ENCODE results near the gene BHLHE40. TPM values are rescaled to one million over a fixed set of nuclear protein-coding genes. Genes with fewer than 3 reads are reported as not detected.

BHLHE40 gene
- total RNA-seq, 2 donors from 2014 or later, result 25.2 to 66.0 TPM

GRCh38 chr3:4972652-4973643 lies 6.3 kb upstream of the BHLHE40 start:
- Histone ChIP-seq H3K9ac (ENCODE audit: low read depth in 2 of 2, low read length in 2 of 2) (no peak overlapping the region), H3K9me3 (no peaks in the 10 kb centered on the region), H3K4me3 (no peak overlapping the region), H3K4me1 (no peaks in the 10 kb centered on the region), H3K27ac (no peak overlapping the region), H3K27me3 (no peaks in the 10 kb centered on the region), H3K36me3 (no peaks in the 10 kb centered on the region)
- intact Hi-C loops (cut with DNase I), result no loop called here
- no peak for DNase-seq
- no peak for TF ChIP-seq CTCF (IDR thresholded peaks at IDR 0.05)

GRCh38 chr3:4974154-4974553 lies 5.1 kb upstream of the BHLHE40 start:
- no peak for DNase-seq
- TF ChIP-seq CTCF (IDR thresholded peaks at IDR 0.05), result no peak
- no peaks in the 10 kb centered on the region for H3K4me1 ChIP-seq
- H3K9me3 ChIP-seq, result no peaks in the 10 kb centered on the region
- no peak overlapping the region for H3K27ac ChIP-seq
- no peak overlapping the region for H3K9ac ChIP-seq (ENCODE audit: low read depth in 2 of 2, low read length in 2 of 2)
- intact Hi-C loops (cut with DNase I), result no loop called here
- H3K36me3 ChIP-seq, result no peaks in the 10 kb centered on the region
- no peaks in the 10 kb centered on the region for H3K27me3 ChIP-seq
- H3K4me3 ChIP-seq, result no peak overlapping the region

- Histone ChIP-seq H3K27ac (peak overlapping the region; percentile 95), H3K9ac (ENCODE audit: low read depth in 2 of 2, low read length in 2 of 2) (no peak overlapping the region), H3K4me1 (no peaks in the 10 kb centered on the region), H3K36me3 (no peaks in the 10 kb centered on the region), H3K4me3 (no peak overlapping the region), H3K9me3 (no peaks in the 10 kb centered on the region), H3K27me3 (no peaks in the 10 kb centered on the region)
- intact Hi-C loops (cut with DNase I), result loop anchor here (5.0 kb wide), 2 partner anchors 149 to 254 kb away; no protein-coding TSS in a partner anchor
- TF ChIP-seq CTCF (IDR thresholded peaks at IDR 0.05), result peak; percentile 49
- peak; percentile 81 for DNase-seq
Measured at GRCh38 chr3:4976109-4976508, 3.1 kb upstream of the BHLHE40 start.

- peak; percentile 83 for DNase-seq
- TF ChIP-seq CTCF (IDR thresholded peaks at IDR 0.05), result no peak
- Histone ChIP-seq H3K9me3 (no peaks in the 10 kb centered on the region), H3K4me1 (no peaks in the 10 kb centered on the region), H3K4me3 (peak overlapping the region; percentile 39), H3K36me3 (no peaks in the 10 kb centered on the region), H3K9ac (ENCODE audit: low read depth in 2 of 2, low read length in 2 of 2) (peak overlapping the region; percentile 89 to 96), H3K27me3 (no peaks in the 10 kb centered on the region), H3K27ac (peak overlapping the region; percentile 95)
- intact Hi-C loops (cut with DNase I), result loop anchor here (5.0 kb wide), 2 partner anchors 150 to 255 kb away; no protein-coding TSS in a partner anchor
Measured at GRCh38 chr3:4977001-4977852, 2.0 kb upstream of the BHLHE40 start.

GRCh38 chr3:4977853-4978203 lies 1.4 kb upstream of the BHLHE40 start:
- Histone ChIP-seq H3K9ac (ENCODE audit: low read depth in 2 of 2, low read length in 2 of 2) (peak overlapping the region; percentile 89 to 96), H3K27ac (peak overlapping the region; percentile 95), H3K27me3 (no peaks in the 10 kb centered on the region), H3K9me3 (no peaks in the 10 kb centered on the region), H3K4me3 (peak overlapping the region; percentile 39), H3K36me3 (no peaks in the 10 kb centered on the region), H3K4me1 (peaks cover under 1% of the 10 kb centered on the region)
- intact Hi-C loops (cut with DNase I), result loop anchor here (5.0 kb wide), 2 partner anchors 151 to 256 kb away; no protein-coding TSS in a partner anchor
- DNase-seq, result no peak
- no peak for TF ChIP-seq CTCF (IDR thresholded peaks at IDR 0.05)
